Stimulated activated CD4-positive, alpha-beta T cell treated with anti-CD3 and anti-CD28 coated beads, Interleukin-1b, Interleukin-23, amount 100 ng/mL, for 48 hours (primary cell): ENCODE results near the gene COL27A1.
"Not testable (repeated sequence)": the region's sequence is repeated elsewhere in the genome, so short reads cannot be mapped to it uniquely, and the experiment has no call there.

Experiments used
- DNase-seq: peaks from one replicate; pipeline ENCODE4 v3.0.0-alpha.2; 2020

COL27A1 gene

DNA sequence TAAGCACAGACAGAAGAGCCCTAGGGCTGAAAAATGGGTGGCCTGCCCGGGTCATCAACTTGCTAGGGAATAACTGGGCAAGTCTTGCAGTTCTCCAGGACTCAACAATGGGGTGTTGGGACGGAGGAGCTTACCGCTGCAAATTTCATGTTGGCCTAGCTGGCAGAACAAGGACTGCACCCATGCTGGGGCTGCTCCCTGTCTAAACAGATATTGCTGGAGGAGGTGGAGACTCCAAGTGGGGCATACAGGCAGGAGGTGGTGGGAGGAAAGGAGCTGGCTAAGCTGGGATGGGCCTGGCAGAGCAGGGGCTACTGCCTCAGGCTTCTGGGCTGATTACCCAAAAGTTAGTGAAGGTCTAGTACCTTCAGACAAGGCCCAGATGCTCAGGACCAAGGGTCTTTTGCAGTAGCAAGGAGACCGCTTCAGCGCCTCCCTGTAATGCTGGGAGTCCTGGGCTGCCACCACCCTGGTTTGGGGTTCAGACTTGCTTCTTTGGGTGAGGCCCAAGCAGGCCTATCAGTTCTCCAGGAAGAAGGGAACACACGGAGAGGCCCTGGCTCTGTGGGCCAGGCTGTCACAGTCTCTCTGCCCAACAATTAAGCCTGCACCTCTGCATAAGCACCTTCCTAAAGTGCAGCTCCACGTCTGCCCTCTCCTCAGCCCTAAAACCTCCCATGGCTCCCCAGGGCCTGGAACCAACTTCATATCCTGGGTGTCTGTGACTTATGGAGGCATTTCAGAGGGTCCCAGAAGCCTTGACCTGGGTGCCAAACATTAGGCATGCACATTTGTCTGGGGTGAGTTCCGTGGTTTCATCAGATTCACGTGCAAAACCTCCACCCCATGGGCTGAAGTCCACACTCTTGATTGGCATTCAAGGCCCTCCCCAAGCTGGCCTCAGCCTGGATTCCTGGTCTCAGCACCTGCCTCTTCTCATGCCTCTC lies 32.0 kb upstream of the COL27A1 start:
- DNase-seq, result no peak

DNA sequence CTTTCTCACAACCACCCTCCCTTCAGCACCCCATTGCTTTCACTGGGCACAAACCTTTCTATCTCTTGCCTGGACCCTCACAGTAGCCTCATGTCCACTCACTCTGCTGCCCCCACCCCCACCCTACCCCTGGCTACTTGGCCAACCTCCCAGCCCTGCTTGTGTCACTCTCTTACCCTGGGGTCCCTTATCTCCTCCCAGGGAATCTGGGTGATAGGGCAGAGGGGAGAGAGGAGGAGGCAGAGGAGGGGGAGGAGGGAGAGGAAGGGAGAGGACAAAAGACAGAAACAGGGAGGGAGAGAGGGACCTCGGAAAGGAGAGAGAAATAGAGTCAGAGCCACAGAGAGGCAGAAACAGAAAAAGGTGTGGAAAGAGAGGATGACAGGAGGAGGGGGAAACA lies 31.2 kb upstream of the COL27A1 start:
- DNase-seq, result no peak

DNA sequence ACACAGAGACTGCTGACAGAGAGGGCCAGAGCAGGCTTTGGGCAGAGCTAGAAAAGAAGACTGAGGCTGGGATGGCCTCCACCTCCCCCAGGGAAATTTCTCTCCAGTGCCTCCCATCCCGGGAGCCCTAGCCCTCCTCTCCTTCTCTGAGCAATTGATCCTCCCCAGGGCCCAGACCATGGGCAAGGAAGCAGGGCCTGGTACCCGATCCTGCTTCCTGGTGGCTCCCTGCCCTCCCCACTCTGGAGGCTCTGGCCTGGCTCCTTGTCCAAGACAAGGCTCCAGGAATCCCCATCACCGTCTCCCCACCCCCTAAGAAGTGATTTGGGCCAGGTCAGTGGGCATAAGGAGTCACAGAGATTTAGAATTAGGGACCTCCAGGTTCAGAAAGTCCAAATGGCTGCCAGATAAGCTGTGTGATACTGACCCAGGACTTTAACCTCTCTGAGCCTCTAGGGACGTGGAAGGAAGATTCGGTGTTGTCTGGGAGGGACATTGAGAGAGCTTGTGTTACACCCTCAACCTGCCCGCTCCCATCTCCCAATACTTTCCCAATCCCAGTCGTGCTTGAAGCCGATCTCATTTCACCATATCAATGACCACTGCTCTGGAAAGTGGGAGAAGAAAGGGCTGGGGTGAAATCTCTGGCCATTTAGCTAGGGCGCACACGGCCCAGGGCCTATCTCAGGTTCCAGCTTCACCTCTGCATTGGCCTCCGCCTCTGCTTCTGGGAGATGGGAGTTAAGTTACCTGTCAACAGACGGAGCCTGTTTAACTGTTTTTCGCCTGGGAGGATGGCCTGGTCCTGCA lies 30.5 kb upstream of the COL27A1 start:
- DNase-seq, result no peak

DNA sequence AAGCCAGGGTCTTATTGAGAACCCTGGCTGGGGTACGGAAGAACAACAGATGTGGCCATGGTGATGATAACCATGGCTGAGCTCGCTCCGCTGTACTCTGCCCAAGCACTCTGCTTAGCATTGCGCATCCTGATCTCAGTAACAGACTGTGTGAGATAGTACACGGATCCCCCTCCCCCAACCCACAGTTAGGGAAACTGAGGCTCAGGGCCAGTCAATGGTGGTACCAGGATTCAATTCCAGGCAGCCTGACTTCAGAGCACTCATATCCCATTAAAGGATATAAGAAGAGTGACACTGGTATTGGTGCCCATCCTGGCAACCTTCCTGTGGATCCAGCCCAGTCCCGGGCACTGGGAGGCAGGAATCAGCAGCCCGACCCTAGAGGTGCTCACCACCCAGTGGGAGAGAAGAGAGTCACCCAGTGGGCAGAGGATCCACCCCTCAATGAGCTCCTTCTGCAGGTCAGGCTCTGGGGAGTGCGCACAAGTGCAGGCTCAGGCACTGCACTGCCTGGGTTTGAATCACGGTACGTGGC lies 29.8 kb upstream of the COL27A1 start:
- DNase-seq, result no peak

DNA sequence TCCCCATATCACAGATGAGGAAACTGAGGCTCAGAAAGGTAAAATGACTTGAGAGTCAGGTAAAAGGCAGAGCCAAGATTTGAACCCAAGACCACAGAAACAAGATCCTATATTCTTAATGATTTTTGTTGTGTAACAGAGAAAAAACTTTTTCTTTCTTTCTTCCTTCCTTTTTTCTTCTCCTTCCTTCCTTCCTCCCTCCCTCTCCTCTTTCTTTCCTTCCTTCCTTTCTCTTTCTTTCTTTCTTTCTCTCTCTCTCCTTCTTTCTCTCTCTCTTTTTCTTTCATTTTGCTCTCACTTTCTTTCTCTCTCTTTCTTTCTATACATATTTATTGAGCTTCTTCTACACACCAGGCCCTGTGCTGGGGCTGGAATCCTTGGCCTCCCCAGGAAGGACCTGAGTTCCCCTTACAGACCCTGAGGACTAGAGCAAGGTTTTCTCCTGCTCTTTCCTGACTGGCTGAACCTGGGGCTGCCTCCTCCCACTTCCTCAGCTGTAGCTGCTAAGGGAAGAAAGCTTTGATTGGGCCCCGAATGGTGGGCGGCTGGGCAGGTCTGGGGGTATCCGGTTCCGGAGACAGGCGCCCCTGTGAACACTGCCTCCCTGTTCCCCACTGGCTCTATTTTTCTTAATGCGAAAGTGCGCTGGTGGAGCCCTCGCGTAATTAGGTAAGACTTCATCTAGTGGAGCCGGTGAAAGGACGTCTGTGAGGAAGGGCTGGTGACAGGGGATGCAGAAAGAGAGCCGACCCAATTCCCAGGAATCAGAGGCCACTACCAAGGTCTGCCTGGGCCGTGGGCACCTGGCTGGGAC lies 28.9 kb upstream of the COL27A1 start:
- DNase-seq, result no peak

DNA sequence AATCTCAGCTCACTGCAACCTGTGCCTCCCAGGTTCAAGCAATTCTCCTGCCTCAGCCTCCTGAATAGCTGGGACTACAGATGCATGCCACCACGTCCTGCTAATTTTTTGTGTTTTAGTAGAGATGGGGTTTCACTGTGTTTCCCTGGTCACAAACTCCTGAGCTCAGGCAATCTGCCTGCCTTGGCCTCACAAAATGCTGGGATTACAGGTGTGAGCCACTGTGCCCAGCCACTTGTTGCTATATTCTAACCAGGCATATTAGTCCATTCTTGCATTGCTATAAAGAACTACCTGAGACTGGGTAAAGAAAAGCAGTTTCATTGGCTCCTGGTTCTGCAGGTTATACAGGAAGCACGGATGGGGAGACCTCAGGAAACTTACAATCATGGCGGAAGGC lies 26.6 kb upstream of the COL27A1 start:
- DNase-seq, result not testable (repeated sequence)

DNA sequence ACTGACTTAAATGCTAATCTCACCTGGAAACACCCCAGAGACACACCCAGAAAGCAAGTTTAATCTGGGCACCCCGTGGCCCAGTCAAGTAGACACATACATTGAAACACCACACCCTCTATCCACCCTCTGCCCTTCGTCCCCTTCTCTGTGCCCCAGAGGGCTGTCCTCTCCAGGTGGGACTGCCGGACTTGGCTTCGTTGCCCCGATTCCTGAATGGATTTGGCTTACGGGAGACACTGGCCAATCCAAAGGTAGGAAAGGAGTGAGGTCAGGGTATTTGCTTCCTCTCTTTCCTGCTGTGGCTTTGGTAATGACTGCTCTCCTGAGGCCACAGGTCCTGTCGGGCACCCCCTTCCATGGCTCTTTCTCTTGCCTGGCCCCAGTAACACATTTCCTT lies 25.2 kb upstream of the COL27A1 start:
- DNase-seq, result no peak

DNA sequence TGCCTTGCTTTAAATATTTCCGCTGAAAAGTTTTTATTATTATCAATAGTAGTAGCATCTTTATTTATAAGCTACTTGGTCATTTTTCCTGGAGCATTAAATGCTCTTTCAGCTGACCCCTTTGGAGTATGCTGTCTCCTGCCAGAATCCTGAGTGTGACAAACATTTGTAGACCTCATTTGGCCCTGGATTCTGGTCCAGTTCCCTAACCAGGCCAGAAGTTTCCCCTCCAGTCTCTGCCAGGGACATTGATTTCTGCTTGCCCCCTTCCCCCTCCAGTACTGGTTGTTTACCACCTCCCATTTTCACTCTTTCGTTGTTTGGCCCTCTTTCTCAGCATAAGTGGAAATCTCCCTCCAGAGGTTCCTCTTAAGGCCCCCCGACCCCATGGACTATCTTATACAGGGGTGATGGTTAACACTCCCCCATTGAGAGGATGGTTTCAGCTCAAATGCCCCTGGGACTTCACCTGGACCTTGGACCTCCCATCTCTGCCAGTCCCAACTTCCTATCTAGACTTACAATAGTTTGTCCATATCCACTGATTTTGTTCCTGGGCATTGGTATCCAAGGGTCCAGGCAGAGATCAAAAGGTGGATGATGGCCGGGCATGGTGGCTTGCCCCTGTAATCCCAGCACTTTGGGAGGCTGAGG lies 24.6 kb upstream of the COL27A1 start:
- DNase-seq, result no peak

DNA sequence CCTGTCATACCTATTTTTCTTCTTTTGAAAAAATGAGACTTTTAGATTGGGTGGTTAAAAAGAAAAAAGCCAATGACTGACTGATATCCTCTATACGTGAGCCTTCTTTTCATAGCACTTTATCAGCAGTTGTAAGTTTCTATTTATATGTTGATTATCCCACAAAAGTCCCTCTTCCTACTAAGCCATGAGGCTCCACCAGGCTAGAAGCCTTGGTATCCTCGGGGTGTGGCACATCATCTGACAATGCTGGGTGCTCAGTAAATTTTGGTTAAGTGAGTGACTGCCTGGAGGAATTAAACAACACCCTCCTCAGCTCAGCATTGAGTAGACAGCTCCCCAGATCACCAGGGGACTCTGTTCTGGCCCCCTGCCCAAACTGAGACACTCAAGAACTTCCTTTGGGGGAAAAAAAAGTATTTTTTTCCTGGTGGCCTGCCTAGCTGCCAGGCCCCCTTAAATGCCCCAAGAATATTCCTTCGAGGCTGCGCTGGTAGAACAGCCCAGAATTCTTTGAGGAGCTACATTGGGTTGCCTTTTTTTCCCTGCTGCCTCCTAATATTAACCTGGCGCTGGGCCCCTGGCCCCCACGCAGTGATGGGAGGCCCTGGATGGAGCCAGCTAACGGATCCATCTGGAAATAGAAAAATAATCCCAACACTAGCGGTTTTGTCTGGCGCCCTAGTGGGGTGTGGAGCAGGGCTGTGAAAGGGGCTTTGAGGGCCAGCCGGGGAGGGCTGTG lies 23.4 kb upstream of the COL27A1 start:
- no peak for DNase-seq

DNA sequence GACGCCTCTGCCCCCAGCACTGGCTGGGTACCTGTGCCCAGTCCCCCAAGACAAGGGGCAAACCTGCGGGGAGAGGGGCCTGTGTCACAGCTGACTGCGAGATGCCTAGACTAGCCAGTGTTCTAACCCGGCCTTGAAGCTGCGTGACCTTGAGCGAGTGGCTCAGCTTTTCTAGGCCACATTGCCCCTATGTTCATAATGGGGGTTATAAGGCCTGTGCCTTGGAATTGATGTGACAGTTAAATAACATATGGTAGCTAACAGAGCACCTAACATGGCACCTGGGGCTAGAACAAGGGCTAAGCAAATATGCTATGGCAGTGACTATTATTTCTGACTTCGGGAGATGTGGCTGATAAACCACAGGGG lies 22.8 kb upstream of the COL27A1 start:
- no peak for DNase-seq

DNA sequence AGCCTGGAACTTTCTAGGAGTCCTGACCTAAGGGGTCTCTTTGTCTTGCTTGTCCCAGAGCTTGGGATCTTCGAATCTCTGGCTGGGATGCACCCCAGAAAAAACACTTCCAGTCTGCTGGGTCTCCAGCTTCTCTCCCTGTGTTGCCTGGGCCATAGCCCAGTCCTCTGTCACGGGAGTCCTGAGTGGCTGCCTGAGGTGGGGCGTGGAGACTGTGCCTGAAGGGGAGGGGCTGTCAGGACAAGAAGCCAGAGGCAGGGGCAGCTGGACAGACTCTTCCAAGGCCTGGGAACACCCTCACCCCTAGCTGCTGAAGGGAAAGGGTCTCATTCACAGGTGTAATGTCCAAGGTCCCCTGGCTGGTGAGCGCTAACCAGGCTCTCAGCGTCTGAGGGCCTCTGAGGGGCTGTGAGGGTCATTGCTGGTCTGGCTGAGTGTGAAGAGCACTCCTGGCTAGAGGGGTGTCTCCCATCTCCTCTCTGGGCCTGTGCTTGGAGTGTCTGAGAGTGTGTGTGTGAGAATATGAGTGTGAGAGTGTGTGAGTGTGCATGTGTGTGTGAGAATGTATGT lies 20.4 kb upstream of the COL27A1 start:
- DNase-seq, result no peak

DNA sequence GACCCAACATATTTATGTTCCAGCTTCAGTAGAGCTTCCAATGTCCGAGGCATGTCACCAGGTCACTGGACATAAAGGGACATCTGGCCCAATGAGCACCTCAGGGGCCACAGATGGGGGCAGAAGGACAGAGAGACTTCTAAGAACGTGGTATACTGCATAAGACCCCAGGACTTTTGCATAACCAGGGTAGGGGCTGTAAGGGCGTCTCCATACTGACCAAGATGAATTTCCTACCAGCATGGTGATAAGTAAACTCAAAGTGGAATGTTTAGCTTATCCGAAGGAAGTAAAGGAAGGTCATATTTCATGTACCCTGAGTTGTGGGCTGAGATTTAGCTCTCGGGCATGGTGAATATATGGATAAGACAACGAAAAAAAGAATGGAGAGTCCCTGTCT lies 17.5 kb upstream of the COL27A1 start:
- no peak for DNase-seq

DNA sequence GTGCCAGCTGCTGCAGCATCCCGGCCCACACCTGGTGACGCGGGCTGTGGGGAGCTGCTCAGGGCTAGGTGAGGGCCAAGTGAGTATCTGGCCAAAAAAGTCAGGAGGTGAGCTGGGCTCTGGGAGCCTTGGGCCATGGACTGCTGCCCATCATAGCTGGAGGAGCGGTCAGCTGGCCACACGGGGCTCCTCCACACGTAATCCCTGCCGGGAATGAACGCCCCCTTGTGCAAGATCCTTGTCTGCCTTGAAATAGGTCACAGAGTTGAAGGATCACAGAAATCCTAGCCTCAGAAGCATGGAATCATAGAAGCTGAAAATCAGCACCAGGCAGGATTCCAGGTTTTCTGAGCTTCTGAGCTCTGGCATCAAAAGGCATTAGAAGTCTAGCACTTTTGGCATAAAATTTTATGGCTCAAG lies 16.8 kb upstream of the COL27A1 start:
- DNase-seq, result no peak

DNA sequence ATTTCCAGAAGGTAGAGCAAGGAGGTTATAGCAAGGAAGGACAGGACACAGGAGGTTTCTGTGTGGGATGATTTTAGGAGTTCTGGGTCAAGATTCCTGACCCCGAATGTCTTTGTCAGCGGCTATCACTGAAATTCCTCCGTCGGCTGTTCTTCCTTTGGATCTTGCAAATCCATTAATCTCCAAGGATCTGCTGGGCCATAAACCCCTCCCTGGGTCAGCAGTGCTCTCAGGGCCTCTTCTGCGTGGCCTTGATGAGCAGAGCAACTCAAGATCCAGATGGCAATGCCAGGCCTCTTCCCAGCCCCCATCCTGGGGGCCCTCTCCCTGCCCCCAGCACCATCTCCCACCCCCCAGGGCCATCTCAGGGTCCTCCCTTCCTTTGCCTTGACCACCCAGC lies 16.3 kb upstream of the COL27A1 start:
- DNase-seq, result no peak

DNA sequence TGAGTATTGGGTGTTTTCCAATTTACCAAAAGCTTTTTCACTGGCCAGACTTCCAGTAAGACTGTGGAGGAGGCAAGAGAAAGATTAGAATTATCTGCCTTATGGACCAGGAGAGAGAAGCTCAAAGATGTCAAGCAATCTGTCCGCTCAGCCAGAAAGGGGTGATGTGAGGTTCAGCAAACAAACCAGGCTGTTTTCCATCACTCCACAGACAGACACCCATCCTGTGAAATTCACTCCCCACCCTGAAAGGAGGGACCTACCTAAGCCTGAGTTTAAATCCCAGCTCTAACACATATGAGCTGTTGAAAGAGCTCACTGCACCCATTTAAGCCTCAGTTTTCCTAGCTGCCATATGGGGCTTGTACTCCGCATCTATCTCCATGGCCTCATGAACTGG lies 14.9 kb upstream of the COL27A1 start:
- DNase-seq, result no peak

DNA sequence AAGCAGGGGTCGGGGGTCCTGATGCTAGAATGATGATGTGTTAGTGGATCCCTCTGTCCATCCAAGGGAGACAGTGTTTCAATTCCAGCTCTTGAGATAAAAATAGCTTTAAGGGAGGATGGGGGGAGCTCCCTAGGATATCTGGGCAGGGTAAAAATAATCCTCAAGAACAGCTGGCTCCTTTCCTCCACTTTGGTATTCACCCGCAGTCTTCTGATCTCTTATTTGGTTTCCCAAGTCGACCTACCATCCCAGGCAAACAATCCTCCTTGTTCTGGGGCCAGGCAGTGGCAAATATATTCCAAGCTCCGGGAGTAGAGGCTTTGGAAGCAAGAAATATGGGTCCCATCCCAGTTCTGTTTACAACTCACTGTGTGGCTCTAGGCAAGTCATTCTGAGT lies 14.5 kb upstream of the COL27A1 start:
- DNase-seq, result no peak

DNA sequence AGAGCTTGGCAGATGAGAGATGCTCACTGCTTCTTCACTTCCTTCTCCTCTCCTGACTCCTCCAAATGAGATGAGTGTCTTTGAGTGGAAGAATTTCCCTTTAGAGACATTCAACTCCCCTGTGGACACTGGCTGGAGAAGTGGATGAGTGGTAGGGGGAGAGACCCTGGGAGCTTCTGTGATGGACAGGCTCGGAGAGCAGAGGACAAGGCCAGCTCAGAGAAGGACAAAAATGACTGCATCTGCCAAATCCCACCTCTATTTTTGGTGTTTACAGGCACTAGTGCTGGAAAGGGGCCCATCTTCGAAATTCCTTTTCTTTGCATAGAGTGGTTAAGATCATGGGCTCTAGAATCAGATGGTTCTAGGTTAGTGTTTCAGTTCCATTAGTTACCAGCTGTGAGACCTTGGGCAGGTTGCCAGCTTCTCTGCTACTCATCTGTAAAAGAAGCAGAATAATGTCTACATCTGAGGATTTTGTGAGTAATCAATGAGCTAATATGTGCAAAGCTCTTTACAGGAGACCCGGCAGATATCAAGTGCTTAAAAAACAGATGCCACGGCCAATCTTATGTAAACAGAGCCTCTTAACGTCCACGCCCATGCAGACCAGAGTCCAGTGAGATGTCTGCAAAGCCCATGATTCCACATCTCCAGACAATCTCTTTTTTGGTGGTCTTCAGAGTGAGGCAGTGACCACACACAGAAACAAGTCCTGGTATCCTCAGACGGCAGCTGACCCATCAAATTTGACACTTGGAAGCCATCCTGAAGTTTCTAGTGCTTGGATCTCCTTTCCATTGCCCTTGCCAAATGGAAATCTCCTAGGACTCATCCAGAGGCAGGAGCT lies 13.6 kb upstream of the COL27A1 start:
- no peak for DNase-seq

DNA sequence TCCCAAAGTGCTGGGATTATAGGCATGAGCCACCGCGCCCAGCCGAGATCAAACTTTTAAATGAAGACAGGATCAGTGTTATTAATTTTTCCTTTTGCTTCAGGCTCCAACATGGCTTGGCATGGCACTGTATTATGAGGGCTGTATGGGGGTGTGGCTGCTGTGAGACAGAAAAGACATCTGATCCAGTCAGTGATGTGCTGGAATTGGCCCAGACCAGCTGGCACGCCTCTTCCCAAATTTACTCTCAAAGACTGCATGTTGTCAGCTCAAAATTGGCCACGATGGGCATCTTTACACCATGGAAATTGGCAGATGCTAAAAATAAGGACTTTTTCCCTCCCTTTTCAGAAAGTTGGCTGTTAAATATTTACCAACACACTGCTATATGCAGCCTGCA lies 12.1 kb upstream of the COL27A1 start:
- no peak for DNase-seq

DNA sequence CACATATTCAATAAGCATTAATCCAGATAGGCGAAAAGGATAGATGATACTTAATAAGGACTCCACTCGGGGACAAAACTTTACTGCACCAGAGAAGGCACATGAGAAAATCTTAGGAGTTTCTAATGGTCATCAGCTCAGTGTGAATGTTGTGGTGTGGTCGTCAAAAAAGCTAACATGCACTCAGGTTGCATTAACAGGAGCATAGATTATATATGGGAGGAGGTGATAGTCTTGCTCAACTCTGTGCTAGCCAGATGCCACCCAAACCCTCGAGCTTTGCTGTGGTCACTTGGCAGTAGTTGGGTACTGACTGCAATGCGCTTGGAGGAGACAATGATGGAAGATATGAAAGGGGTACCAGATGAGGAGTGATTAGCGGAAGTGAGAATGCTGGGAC lies 8.6 kb upstream of the COL27A1 start:
- no peak for DNase-seq

DNA sequence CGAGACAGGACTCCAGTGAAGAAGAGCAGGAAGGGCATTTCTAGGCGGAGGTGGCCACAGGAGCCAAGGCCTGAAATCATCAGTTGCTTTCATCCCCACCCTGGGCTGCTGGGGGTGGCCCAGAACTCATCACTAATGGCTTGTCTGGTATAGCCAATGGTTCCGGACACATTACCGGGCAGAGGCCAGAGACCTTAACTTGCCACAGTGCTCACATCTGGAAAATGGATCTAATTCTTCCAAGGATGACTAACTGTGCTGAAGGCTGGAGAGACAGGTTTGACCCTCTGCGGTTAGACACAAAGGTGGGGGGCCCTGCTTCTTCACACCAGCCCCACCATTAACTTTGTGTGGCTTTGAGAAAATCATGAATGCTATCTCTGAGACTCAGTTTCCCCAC lies 6.2 kb upstream of the COL27A1 start:
- no peak for DNase-seq
